H9 (cell line): Measurements from ENCODE around the gene ECHS1. TPM values are rescaled to one million over a fixed set of nuclear protein-coding genes. Genes with fewer than 3 reads are reported as not detected.

Source experiments
- DNase-seq: peaks from one replicate; pipeline ENCODE4 v3.0.0-alpha.2; 2017
- H2AFZ ChIP-seq: one replicate; pipeline ENCODE4 v1.6.1; 2013; ENCODE audit warnings: mild to moderate bottlenecking, low read length, control low read depth, moderate library complexity
- H2AK5ac ChIP-seq: 2 replicates; pipeline ENCODE4 v1.6.1; 2013; ENCODE audit warnings: low read length, control low read depth, mixed read lengths; ENCODE audit not compliant: insufficient read length
- H2BK120ac ChIP-seq: one replicate; pipeline ENCODE4 v1.6.1; 2013; ENCODE audit warnings: low read depth, mild to moderate bottlenecking, low read length, control low read depth, inconsistent platforms; ENCODE audit not compliant: poor library complexity, severe bottlenecking
- H2BK12ac ChIP-seq: 2 replicates; pipeline ENCODE4 v1.6.1; 2013; ENCODE audit warnings: low read length, control low read depth, mixed read lengths, low read depth; ENCODE audit not compliant: insufficient read length
- H2BK15ac ChIP-seq: 2 replicates; pipeline ENCODE4 v1.6.1; 2013; ENCODE audit warnings: low read depth, low read length, control low read depth
- H2BK20ac ChIP-seq: one replicate; pipeline ENCODE4 v1.6.1; 2013; ENCODE audit warnings: low read depth, mild to moderate bottlenecking, low read length, control low read depth, inconsistent platforms; ENCODE audit not compliant: poor library complexity, severe bottlenecking
- H2BK5ac ChIP-seq: 2 replicates; pipeline ENCODE4 v1.6.1; 2013; ENCODE audit warnings: low read length, control low read depth, mixed read lengths; ENCODE audit not compliant: insufficient read length
- H3K14ac ChIP-seq: 2 replicates; pipeline ENCODE4 v1.6.1; 2013; ENCODE audit warnings: low read length, control low read depth; ENCODE audit not compliant: insufficient read depth
- H3K18ac ChIP-seq: 2 replicates; pipeline ENCODE4 v1.6.1; 2013; ENCODE audit warnings: low read depth, mild to moderate bottlenecking, mixed read lengths, low read length, control low read depth; ENCODE audit not compliant: insufficient read length
- H3K23ac ChIP-seq: 2 replicates; pipeline ENCODE4 v1.6.1; 2013; ENCODE audit warnings: low read length, control low read depth, mixed read lengths, low read depth; ENCODE audit not compliant: insufficient read length
- H3K23me2 ChIP-seq: 2 replicates; pipeline ENCODE4 v1.6.1; 2013; ENCODE audit warnings: low read depth, mild to moderate bottlenecking, mixed read lengths, low read length, control low read depth; ENCODE audit not compliant: insufficient read length, poor library complexity, severe bottlenecking
- H3K27ac ChIP-seq: 2 replicates; pipeline ENCODE4 v1.5.1; 2013; ENCODE audit warnings: low read length, control low read depth, mixed read lengths, low read depth; ENCODE audit not compliant: insufficient read length
- H3K27me3 ChIP-seq: 2 replicates; pipeline ENCODE4 v1.6.1; 2013; ENCODE audit warnings: low read length, control low read depth, inconsistent platforms; ENCODE audit not compliant: insufficient read depth
- H3K4ac ChIP-seq: 2 replicates; pipeline ENCODE4 v1.6.1; 2013; ENCODE audit warnings: low read depth, mild to moderate bottlenecking, control low read depth, inconsistent platforms, low read length, moderate library complexity
- H3K4me1 ChIP-seq: 2 replicates; pipeline ENCODE4 v1.6.1; 2013; ENCODE audit warnings: low read length, control low read depth, inconsistent platforms; ENCODE audit not compliant: insufficient read depth
- H3K4me2 ChIP-seq: 2 replicates; pipeline ENCODE4 v1.6.1; 2013; ENCODE audit warnings: low read length, control low read depth, mixed read lengths; ENCODE audit not compliant: insufficient read length, insufficient read depth
- H3K56ac ChIP-seq: 2 replicates; pipeline ENCODE4 v1.6.1; 2013; ENCODE audit warnings: low read depth, mild to moderate bottlenecking, mixed read lengths, low read length, control low read depth; ENCODE audit not compliant: insufficient read length
- H3K79me1 ChIP-seq: 2 replicates; pipeline ENCODE4 v1.6.1; 2013; ENCODE audit warnings: low read depth, mild to moderate bottlenecking, moderate library complexity, low read length, control low read depth, inconsistent platforms; ENCODE audit not compliant: insufficient read depth, poor library complexity, severe bottlenecking
- H3K79me2 ChIP-seq: 2 replicates; pipeline ENCODE4 v1.6.1; 2013; ENCODE audit warnings: low read length, control low read depth, inconsistent platforms; ENCODE audit not compliant: insufficient read depth
- H3K9ac ChIP-seq: 2 replicates; pipeline ENCODE4 v1.6.1; 2013; ENCODE audit warnings: low read length, control low read depth, mixed read lengths; ENCODE audit not compliant: insufficient read length; ENCODE audit errors: extremely low read depth
- H3K9me3 ChIP-seq: one replicate; pipeline ENCODE4 v1.6.1; 2013; ENCODE audit warnings: low read depth, low read length, inconsistent platforms; ENCODE audit not compliant: control insufficient read depth
- H3T11ph ChIP-seq: one replicate; pipeline ENCODE4 v1.6.1; 2013; ENCODE audit warnings: mild to moderate bottlenecking, low read length, control low read depth, inconsistent platforms
- H4K20me1 ChIP-seq: one replicate; pipeline ENCODE4 v1.6.1; 2013; ENCODE audit not compliant: control insufficient read depth, insufficient read length, insufficient read depth
- H4K5ac ChIP-seq: 2 replicates; pipeline ENCODE4 v1.6.1; 2013; ENCODE audit warnings: low read depth, mild to moderate bottlenecking, mixed read lengths, low read length, control low read depth; ENCODE audit not compliant: insufficient read length
- H4K8ac ChIP-seq: replicated peaks from 2 replicates; pipeline ENCODE4 v1.6.1; 2013; ENCODE audit warnings: low read length, control low read depth, mixed read lengths, low read depth; ENCODE audit not compliant: insufficient read length
- H4K91ac ChIP-seq: 2 replicates; pipeline ENCODE4 v1.6.1; 2013; ENCODE audit warnings: low read depth, mild to moderate bottlenecking, moderate library complexity, mixed read lengths, low read length, control low read depth; ENCODE audit not compliant: insufficient read length
- H3K27ac Mint-ChIP-seq, 3 experiments: 2 replicates in 2 of 3; 3 replicates in 1 of 3; pipeline ENCODE4 v1.8.0; 2020 to 2021; ENCODE audit warnings: mixed read lengths in 3 of 3, mild to moderate bottlenecking in 1 of 3, moderate library complexity in 1 of 3
- H3K27me3 Mint-ChIP-seq: 2 replicates; pipeline ENCODE4 v1.8.0; 2021; ENCODE audit warnings: low read depth, mild to moderate bottlenecking, moderate library complexity, mixed read lengths
- H3K36me3 Mint-ChIP-seq, 3 experiments: 2 replicates in 2 of 3; 3 replicates in 1 of 3; pipeline ENCODE4 v1.8.0; 2020 to 2021; ENCODE audit warnings: low read depth in 3 of 3, mixed read lengths in 3 of 3; ENCODE audit not compliant: insufficient read depth in 1 of 3
- H3K4me1 Mint-ChIP-seq, 2 experiments: 2 replicates each; pipeline ENCODE4 v1.8.0; 2020; ENCODE audit warnings: mixed read lengths in 2 of 2
- H3K4me3 Mint-ChIP-seq, 2 experiments: 2 replicates in 1 of 2; 3 replicates in 1 of 2; pipeline ENCODE4 v1.8.0; 2020 to 2021; ENCODE audit warnings: mild to moderate bottlenecking in 2 of 2, mixed read lengths in 2 of 2, moderate library complexity in 1 of 2
- H3K9me3 Mint-ChIP-seq, 2 experiments: 2 replicates in 1 of 2; 3 replicates in 1 of 2; pipeline ENCODE4 v1.8.0; 2020; ENCODE audit warnings: mild to moderate bottlenecking in 2 of 2, mixed read lengths in 2 of 2, moderate library complexity in 1 of 2
- WGBS: extraction: QIAGEN DNeasy Blood & Tissue Kit; methylation state at CpG from one replicate; pipeline ENCODE4 v1.1.7; 2013; ENCODE audit warnings: missing lambda C conversion rate, low lambda C conversion rate, mixed read lengths; ENCODE audit not compliant: insufficient read length; ENCODE audit errors: extremely low coverage; 5-methylcytosine and 5-hydroxymethylcytosine counted together
- total RNA-seq: library from RNA; stranded (reverse); gene quantifications from 2 replicates; pipeline ENCODE4 v1.2.1, GENCODE V29; 2021
- TF ChIP-seq, protein P1 (sequence below): fragments of 200-600 bp; sonication (generic); conservative IDR thresholded peaks from 3 replicates; pipeline ENCODE4 v1.8.0; 2021; ENCODE audit warnings: antibody characterized with exemption, mild to moderate bottlenecking

Gene ECHS1
- total RNA-seq, 1 experiment from 2014 or later, result 94.1 TPM

DNA sequence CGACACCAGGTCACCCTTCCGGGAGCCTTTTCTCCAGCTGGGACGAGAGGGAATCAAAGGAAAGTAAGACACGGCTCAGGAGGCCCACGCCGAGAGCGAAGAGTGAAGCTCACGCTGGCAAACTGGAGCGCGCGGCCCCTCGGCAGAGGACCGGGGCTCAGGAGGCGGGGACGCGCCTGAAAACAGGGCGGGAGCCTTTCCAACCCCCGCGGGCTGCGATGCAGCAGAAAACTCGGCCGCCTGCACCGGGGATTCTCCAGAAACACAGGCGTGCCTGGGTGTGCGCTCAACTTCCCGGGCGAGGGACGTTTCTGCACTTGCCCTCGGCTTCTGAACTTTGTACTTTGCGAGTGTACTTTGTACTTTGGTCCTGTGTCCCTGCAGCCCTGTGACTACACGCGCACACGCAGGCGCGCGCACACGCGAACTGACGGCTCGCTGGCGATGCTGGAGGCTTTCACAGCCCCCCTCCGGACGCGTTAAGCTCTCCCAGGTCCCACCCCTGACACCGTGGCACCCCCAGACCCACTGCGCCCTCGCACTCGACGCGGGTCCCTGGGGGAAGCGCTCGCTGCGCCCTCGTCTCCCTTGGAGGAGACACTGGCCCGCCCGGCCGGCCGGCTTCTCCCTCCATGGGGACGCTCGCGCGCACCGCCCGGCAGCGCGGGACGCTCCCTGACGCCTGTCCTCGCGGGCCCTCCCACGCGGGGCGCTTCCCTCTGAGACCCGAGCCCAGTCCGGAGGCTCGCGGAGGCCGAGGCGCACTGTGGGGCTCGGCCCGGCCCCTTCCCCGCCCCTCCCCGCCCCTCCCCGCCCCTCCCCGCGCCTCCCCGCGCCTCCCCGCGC is 5.3 kb upstream of the ECHS1 start:
- Histone ChIP-seq H4K5ac (no peak overlapping the region), H3K79me2 (no peaks in the 10 kb centered on the region), H3K4me1 (no peaks in the 10 kb centered on the region), H3K14ac (no peak overlapping the region), H4K8ac (no peak overlapping the region), H3K56ac (no peak overlapping the region), H3K27ac (no peak overlapping the region), H3K4me2 (peak overlapping the region; percentile 62), H3K4ac (no peak overlapping the region), H3K23ac (no peak overlapping the region), H4K20me1 (no peaks in the 10 kb centered on the region), H2BK12ac (no peak overlapping the region), H3K27me3 (peaks cover 18% of the 10 kb centered on the region), H3K79me1 (no peaks in the 10 kb centered on the region), H3K23me2 (peaks cover 8% of the 10 kb centered on the region), H2BK15ac (no peak overlapping the region), H3T11ph (no peak overlapping the region), H3K9me3 (no peaks in the 10 kb centered on the region), H2BK20ac (no peak overlapping the region), H2AFZ (no peak overlapping the region), H2BK120ac (no peak overlapping the region), H2AK5ac (no peak overlapping the region), H4K91ac (no peak overlapping the region), H3K18ac (no peak overlapping the region), H2BK5ac (no peak overlapping the region), H3K9ac (no peak overlapping the region)
- peaks cover 0 to 3% of the 10 kb centered on the region in 2 experiments; a peak in 2 of 5 replicates for H3K9me3 Mint-ChIP-seq
- WGBS, result no CpG with 5 or more reads among the region's 90 CpGs
- TF ChIP-seq, protein P1, sequence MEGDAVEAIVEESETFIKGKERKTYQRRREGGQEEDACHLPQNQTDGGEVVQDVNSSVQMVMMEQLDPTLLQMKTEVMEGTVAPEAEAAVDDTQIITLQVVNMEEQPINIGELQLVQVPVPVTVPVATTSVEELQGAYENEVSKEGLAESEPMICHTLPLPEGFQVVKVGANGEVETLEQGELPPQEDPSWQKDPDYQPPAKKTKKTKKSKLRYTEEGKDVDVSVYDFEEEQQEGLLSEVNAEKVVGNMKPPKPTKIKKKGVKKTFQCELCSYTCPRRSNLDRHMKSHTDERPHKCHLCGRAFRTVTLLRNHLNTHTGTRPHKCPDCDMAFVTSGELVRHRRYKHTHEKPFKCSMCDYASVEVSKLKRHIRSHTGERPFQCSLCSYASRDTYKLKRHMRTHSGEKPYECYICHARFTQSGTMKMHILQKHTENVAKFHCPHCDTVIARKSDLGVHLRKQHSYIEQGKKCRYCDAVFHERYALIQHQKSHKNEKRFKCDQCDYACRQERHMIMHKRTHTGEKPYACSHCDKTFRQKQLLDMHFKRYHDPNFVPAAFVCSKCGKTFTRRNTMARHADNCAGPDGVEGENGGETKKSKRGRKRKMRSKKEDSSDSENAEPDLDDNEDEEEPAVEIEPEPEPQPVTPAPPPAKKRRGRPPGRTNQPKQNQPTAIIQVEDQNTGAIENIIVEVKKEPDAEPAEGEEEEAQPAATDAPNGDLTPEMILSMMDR, result no peak
- no peak overlapping the region for H3K27ac Mint-ChIP-seq
- peaks cover 58% of the 10 kb centered on the region for H3K27me3 Mint-ChIP-seq
- DNase-seq, result peak; percentile 47
- H3K4me1 Mint-ChIP-seq, result peaks cover 0 to 3% of the 10 kb centered on the region in 2 experiments; a peak in 2 of 4 replicates
- peaks cover 0 to 5% (median 1%) of the 10 kb centered on the region in 3 experiments; a peak in 1 of 7 replicates for H3K36me3 Mint-ChIP-seq
- H3K4me3 Mint-ChIP-seq, result peak overlapping the region; percentile 65 to 85
